ENCODE data around the gene ATP5PD. TPM values are rescaled to one million over a fixed set of nuclear protein-coding genes. Genes with fewer than 3 reads are reported as not detected.
A peak's percentile ranks its signal among the peaks of the same experiment; 100 is the strongest.
"Not testable (repeated sequence)": the region's sequence is repeated elsewhere in the genome, so short reads cannot be mapped to it uniquely, and the experiment has no call there.

ATP5PD gene
- total RNA-seq, 1 experiment from 2014 or later, result 383 TPM

DNA sequence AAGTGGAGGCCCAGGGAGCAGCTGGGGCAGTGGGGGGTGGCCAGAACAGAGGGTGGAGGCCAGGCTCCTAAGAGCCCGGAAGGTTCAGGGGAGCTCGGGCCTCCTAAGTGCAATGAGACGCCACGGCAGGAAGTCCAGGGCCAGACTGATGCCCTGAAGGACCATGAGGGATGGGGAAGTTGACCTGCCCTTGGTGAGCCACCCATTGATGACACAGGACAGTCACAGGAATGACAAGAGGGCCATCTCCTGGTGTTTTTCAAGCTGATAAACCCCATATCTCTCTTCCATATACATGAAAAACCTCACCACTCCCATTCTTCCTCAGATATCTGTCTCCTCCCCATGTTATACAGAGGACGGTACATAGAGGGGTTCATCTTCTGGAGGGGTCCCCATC is 40.1 kb downstream of the ATP5PD start:
- H3K36me3 Mint-ChIP-seq, result peaks cover 10% of the 10 kb centered on the region
- ChIA-PET POLR2A (no interaction called here), CTCF (interaction anchor here (1.0 to 2.8 kb wide), 2 partner anchors 45 to 134 kb away, joined by 3 to 14 read pairs; partner anchors contain the start of gene FDXR)
- ATAC-seq, result no peak
- no peak overlapping the region; the same call in 1 of the 2 replicates for H3K27ac Mint-ChIP-seq
- H3K9me3 Mint-ChIP-seq, result no peaks in the 10 kb centered on the region
- no peaks in the 10 kb centered on the region for H3K27me3 Mint-ChIP-seq (ENCODE audit: low read depth)
- TF ChIP-seq GABPB1 (CRISPR knock-in tag; IDR thresholded peaks at IDR 0.05) (0 out of 2 replicates have a peak, but pooled peaks have one; percentile 12), NFYB (CRISPR knock-in tag; conservative IDR thresholded peaks at IDR 0.05; ENCODE audit: low read depth) (no peak)
- H3K4me3 Mint-ChIP-seq, result no peak overlapping the region
- DNase-seq (ENCODE audit: low spot score), result no peak
- H3K4me1 Mint-ChIP-seq, result peaks cover 10% of the 10 kb centered on the region

DNA sequence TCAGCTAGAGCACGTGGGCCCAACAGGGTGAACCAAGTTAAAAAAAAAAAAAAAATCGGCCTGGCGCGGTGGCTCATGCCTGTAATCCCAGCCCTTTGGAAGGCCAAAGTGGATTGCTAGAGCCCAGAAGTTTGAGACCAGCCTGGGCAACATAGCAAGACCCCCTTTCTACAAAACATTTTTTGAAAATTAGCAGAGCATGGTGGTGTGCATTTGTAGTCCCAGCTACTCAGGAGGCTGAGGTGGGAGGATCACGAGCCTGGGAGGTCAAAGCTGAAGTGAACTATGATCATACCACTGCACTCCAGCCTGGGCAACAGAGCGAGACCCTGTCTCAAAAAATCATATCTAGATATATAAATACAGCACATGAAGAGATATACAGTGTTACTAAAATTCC is 40.7 kb downstream of the ATP5PD start:
- H3K4me1 Mint-ChIP-seq; DNase-seq (ENCODE audit: low spot score); POLR2A ChIA-PET; H3K27ac Mint-ChIP-seq; H3K27me3 Mint-ChIP-seq (ENCODE audit: low read depth); H3K4me3 Mint-ChIP-seq; ATAC-seq; H3K9me3 Mint-ChIP-seq: not testable (repeated sequence)
- H3K36me3 Mint-ChIP-seq, result peaks cover 12% of the 10 kb centered on the region
- CTCF ChIA-PET, result interaction anchor here (1.0 to 2.8 kb wide), 2 partner anchors 45 to 133 kb away, joined by 3 to 14 read pairs; partner anchors contain the start of gene FDXR
- TF ChIP-seq ZNF121 (CRISPR knock-in tag; IDR thresholded peaks at IDR 0.05), result peak; percentile 34; the same call in 1 of the 2 replicates

DNA sequence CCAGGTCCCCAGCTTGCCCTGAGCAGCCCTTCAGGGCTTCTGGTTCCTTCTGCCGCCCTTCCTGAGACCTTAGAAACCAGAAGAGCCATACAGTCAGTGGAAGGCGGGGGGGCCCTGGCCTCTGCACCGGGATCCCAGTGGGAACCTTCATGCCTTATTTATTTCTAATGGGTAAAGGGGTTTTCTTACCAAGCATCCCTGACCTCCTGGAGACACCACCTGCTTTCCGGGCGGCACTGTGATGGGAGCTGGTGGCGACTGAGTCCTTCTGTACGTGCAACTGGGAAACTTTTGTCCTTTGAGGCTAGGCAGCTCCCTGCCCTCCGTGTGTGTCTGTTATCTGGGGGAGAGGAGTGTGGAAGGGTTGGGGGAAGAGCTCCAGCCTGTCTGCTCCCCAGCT is 41.5 kb downstream of the ATP5PD start:
- CTCF ChIA-PET, result interaction anchor here (0.9 to 2.8 kb wide), 2 partner anchors 44 to 48 kb away, joined by 3 to 14 read pairs; no protein-coding TSS in a partner anchor
- Mint-ChIP-seq H3K27me3 (ENCODE audit: low read depth) (no peaks in the 10 kb centered on the region), H3K27ac (no peak overlapping the region), H3K9me3 (no peaks in the 10 kb centered on the region), H3K4me1 (no peaks in the 10 kb centered on the region), H3K4me3 (no peak overlapping the region), H3K36me3 (peaks cover 12% of the 10 kb centered on the region)
- POLR2A ChIA-PET, result no interaction called here
- TF ChIP-seq GABPB1 (CRISPR knock-in tag; IDR thresholded peaks at IDR 0.05), result no peak
- no peak for ATAC-seq
- DNase-seq (ENCODE audit: low spot score), result no peak

DNA sequence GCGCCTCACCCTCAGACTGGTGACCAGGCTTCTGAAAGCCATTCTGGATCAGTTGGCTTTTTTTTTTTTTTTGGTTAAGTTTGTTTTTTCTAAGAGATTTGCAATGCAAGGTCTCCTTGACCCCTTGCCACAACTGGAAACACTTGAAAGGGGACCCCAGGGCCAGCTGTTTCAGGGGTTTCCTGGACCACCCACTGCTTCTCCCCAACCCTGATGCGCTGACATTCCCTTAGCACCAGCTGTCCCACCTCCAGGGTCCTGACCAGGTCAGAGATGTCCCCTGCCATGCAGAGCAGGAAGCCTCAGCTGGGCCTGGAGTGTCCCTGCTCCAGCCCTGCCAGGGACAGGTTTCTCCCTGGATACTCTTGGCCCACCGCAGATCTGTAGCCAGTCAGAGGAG is 42.4 kb downstream of the ATP5PD start:
- Mint-ChIP-seq H3K27me3 (ENCODE audit: low read depth) (no peaks in the 10 kb centered on the region), H3K36me3 (peaks cover 12% of the 10 kb centered on the region), H3K9me3 (no peaks in the 10 kb centered on the region), H3K27ac (no peak overlapping the region), H3K4me1 (no peaks in the 10 kb centered on the region), H3K4me3 (no peak overlapping the region)
- POLR2A ChIA-PET, result interaction anchor here (0.7 kb wide), 1 partner anchor 59 kb away, joined by 4 read pairs; no protein-coding TSS in a partner anchor
- no peak for ATAC-seq
- TF ChIP-seq ZNF219 (CRISPR knock-in tag; IDR thresholded peaks at IDR 0.05; ENCODE audit: borderline replicate concordance) (no peak), FOXP1 (CRISPR knock-in tag; IDR thresholded peaks at IDR 0.05; ENCODE audit: borderline replicate concordance) (no peak), ETV6 (CRISPR knock-in tag; IDR thresholded peaks at IDR 0.05) (no peak), ZNF396 (CRISPR knock-in tag; IDR thresholded peaks at IDR 0.05; ENCODE audit: borderline replicate concordance) (no peak)
- TF ChIP-seq, protein P1, sequence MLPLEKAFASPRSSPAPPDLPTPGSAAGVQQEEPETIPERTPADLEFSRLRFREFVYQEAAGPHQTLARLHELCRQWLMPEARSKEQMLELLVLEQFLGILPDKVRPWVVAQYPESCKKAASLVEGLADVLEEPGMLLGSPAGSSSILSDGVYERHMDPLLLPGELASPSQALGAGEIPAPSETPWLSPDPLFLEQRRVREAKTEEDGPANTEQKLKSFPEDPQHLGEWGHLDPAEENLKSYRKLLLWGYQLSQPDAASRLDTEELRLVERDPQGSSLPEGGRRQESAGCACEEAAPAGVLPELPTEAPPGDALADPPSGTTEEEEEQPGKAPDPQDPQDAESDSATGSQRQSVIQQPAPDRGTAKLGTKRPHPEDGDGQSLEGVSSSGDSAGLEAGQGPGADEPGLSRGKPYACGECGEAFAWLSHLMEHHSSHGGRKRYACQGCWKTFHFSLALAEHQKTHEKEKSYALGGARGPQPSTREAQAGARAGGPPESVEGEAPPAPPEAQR (CRISPR knock-in tag; IDR thresholded peaks at IDR 0.05), result no peak
- CTCF ChIA-PET, result interaction anchor here (0.7 to 2.0 kb wide), 4 partner anchors 17 to 60 kb away, joined by 3 to 15 read pairs (median 4); partner anchors contain the start of gene CDR2L
- DNase-seq (ENCODE audit: low spot score), result no peak

DNA sequence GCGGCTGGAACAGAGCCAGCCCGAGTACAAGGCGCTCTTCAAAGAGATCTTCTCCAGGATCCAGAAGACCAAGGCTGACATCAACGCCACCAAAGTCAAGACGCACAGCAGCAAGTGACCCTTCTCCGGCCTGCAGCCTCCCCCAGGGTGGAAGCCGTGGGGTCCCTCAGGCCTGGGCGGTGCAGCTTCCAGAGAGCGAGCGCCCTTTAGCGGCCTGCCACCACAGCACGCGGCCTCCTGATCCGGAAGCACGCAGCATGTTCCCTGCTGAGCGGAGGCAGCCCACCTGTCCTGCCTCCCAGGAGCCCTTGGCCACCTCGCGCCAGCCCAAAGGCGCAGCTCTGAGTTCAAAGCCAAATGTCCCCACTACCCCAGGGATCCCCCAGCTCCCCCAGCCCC is 42.8 kb downstream of the ATP5PD start:
- DNase-seq (ENCODE audit: low spot score) (no peak), ATAC-seq (no peak)
- H3K27me3 Mint-ChIP-seq (ENCODE audit: low read depth), result no peaks in the 10 kb centered on the region
- H3K27ac Mint-ChIP-seq, result no peak overlapping the region
- CTCF ChIA-PET, result interaction anchor here (1.2 to 2.1 kb wide), 7 partner anchors 8 to 198 kb away, joined by 3 to 21 read pairs (median 4); partner anchors contain the start of genes CDR2L and MRPL58
- H3K36me3 Mint-ChIP-seq, result peaks cover 12% of the 10 kb centered on the region
- TF ChIP-seq, protein P2, sequence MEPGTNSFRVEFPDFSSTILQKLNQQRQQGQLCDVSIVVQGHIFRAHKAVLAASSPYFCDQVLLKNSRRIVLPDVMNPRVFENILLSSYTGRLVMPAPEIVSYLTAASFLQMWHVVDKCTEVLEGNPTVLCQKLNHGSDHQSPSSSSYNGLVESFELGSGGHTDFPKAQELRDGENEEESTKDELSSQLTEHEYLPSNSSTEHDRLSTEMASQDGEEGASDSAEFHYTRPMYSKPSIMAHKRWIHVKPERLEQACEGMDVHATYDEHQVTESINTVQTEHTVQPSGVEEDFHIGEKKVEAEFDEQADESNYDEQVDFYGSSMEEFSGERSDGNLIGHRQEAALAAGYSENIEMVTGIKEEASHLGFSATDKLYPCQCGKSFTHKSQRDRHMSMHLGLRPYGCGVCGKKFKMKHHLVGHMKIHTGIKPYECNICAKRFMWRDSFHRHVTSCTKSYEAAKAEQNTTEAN (CRISPR knock-in tag; IDR thresholded peaks at IDR 0.05), result no peak
- TF ChIP-seq, protein P3, sequence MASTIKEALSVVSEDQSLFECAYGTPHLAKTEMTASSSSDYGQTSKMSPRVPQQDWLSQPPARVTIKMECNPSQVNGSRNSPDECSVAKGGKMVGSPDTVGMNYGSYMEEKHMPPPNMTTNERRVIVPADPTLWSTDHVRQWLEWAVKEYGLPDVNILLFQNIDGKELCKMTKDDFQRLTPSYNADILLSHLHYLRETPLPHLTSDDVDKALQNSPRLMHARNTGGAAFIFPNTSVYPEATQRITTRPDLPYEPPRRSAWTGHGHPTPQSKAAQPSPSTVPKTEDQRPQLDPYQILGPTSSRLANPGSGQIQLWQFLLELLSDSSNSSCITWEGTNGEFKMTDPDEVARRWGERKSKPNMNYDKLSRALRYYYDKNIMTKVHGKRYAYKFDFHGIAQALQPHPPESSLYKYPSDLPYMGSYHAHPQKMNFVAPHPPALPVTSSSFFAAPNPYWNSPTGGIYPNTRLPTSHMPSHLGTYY (CRISPR knock-in tag; IDR thresholded peaks at IDR 0.05), result no peak
- TF ChIP-seq NFYB (CRISPR knock-in tag; conservative IDR thresholded peaks at IDR 0.05; ENCODE audit: low read depth) (no peak), MYBL2 (CRISPR knock-in tag; IDR thresholded peaks at IDR 0.05) (no peak), NR2C2 (CRISPR knock-in tag; IDR thresholded peaks at IDR 0.05) (no peak), TCF7 (CRISPR knock-in tag; IDR thresholded peaks at IDR 0.05; ENCODE audit: low read depth) (no peak)
- TF ChIP-seq, protein P4, sequence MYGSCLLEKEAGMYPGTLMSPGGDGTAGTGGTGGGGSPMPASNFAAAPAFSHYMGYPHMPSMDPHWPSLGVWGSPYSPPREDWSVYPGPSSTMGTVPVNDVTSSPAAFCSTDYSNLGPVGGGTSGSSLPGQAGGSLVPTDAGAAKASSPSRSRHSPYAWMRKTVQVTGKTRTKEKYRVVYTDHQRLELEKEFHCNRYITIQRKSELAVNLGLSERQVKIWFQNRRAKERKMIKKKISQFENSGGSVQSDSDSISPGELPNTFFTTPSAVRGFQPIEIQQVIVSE (CRISPR knock-in tag; IDR thresholded peaks at IDR 0.05; ENCODE audit: borderline replicate concordance), result no peak
- H3K4me1 Mint-ChIP-seq, result no peaks in the 10 kb centered on the region
- no peak overlapping the region for H3K4me3 Mint-ChIP-seq
- no peaks in the 10 kb centered on the region for H3K9me3 Mint-ChIP-seq
- POLR2A ChIA-PET, result interaction anchor here (0.7 to 0.9 kb wide), 2 partner anchors 12 to 59 kb away, joined by 3 to 4 read pairs; no protein-coding TSS in a partner anchor

All from WTC11 (cell line).